ENCODE results near the gene PPIA. TPM values are rescaled to one million over a fixed set of nuclear protein-coding genes. Genes with fewer than 3 reads are reported as not detected.

Gene PPIA
- total RNA-seq, 1 experiment from 2014 or later = 2,409 TPM

GRCh38 chr7:44799939-44800338 is 3.5 kb downstream of the PPIA start:
- peaks cover 9 to 15% of the 10 kb centered on the region in 2 experiments for H3K4me1 Mint-ChIP-seq
- no peak overlapping the region for H3K4ac ChIP-seq (ENCODE audit: low read depth, low read length)
- peaks cover 2% of the 10 kb centered on the region for H3K79me1 ChIP-seq (ENCODE audit: insufficient read depth, low read depth, low read length, poor library complexity, severe bottlenecking)
- no peak overlapping the region for H2BK15ac ChIP-seq (ENCODE audit: low read depth, low read length)
- H2BK12ac ChIP-seq (ENCODE audit: insufficient read length, low read depth, low read length) = no peak overlapping the region
- no peak overlapping the region for H4K5ac ChIP-seq (ENCODE audit: insufficient read length, low read depth, low read length)
- H3K18ac ChIP-seq (ENCODE audit: insufficient read length, low read depth, low read length) = no peak overlapping the region
- H3K27ac Mint-ChIP-seq = peak overlapping the region in 2 of 3 experiments; percentile 30 to 42; a peak in 2 of 7 replicates
- peak overlapping the region; percentile 13 to 32; a peak in 2 of 5 replicates for H3K4me3 Mint-ChIP-seq
- TF ChIP-seq CTCF (conservative IDR thresholded peaks at IDR 0.05) = no peak
- no peak overlapping the region for H3T11ph ChIP-seq (ENCODE audit: low read length)
- DNase-seq = no peak
- H3K56ac ChIP-seq (ENCODE audit: insufficient read length, low read depth, low read length) = no peak overlapping the region
- H3K27me3 Mint-ChIP-seq (ENCODE audit: low read depth) = peaks cover 5% of the 10 kb centered on the region; the same call in 1 of the 2 replicates
- no peaks in the 10 kb centered on the region for H3K4me1 ChIP-seq (ENCODE audit: insufficient read depth, low read length)
- no peak overlapping the region for H4K91ac ChIP-seq (ENCODE audit: insufficient read length, low read depth, low read length)
- no peaks in the 10 kb centered on the region for H3K9me3 ChIP-seq (ENCODE audit: control insufficient read depth, low read depth, low read length)
- H3K14ac ChIP-seq (ENCODE audit: insufficient read depth, low read length) = no peak overlapping the region
- H2BK5ac ChIP-seq (ENCODE audit: insufficient read length, low read length) = no peak overlapping the region
- no peak overlapping the region for H2BK20ac ChIP-seq (ENCODE audit: low read depth, low read length, poor library complexity, severe bottlenecking)
- H3K27me3 ChIP-seq (ENCODE audit: insufficient read depth, low read length) = no peaks in the 10 kb centered on the region
- WGBS (ENCODE audit: extremely low coverage, insufficient read length, low lambda C conversion rate) = no CpG with 5 or more reads among the region's 4 CpGs
- H3K4me2 ChIP-seq (ENCODE audit: insufficient read depth, insufficient read length, low read length) = no peak overlapping the region
- no peak overlapping the region for H2AFZ ChIP-seq (ENCODE audit: low read length)
- no peak overlapping the region for H2AK5ac ChIP-seq (ENCODE audit: insufficient read length, low read length)
- peaks cover 2 to 3% of the 10 kb centered on the region in 2 experiments; a peak in 2 of 5 replicates for H3K9me3 Mint-ChIP-seq
- no peak overlapping the region for H4K8ac ChIP-seq (replicated peaks; ENCODE audit: insufficient read length, low read depth, low read length)
- no peaks in the 10 kb centered on the region for H4K20me1 ChIP-seq (ENCODE audit: control insufficient read depth, insufficient read depth, insufficient read length)
- H3K79me2 ChIP-seq (ENCODE audit: insufficient read depth, low read length) = peaks cover 20% of the 10 kb centered on the region; the same call in 1 of the 2 replicates
- no peak overlapping the region for H3K9ac ChIP-seq (ENCODE audit: extremely low read depth, insufficient read length, low read length)
- H2BK120ac ChIP-seq (ENCODE audit: low read depth, low read length, poor library complexity, severe bottlenecking) = no peak overlapping the region
- peaks cover 47 to 73% (median 57%) of the 10 kb centered on the region in 3 experiments for H3K36me3 Mint-ChIP-seq (ENCODE audit: insufficient read depth in 1 of 3, low read depth in 3 of 3)
- H3K23ac ChIP-seq (ENCODE audit: insufficient read length, low read depth, low read length) = no peak overlapping the region
- peaks cover 5% of the 10 kb centered on the region for H3K23me2 ChIP-seq (ENCODE audit: insufficient read length, low read depth, low read length, poor library complexity, severe bottlenecking)
- H3K27ac ChIP-seq (ENCODE audit: insufficient read length, low read depth, low read length) = no peak overlapping the region

Measured in H9 (cell line).